ENCODE results near the gene RIOK2.
A peak's percentile ranks its signal among the peaks of the same experiment; 100 is the strongest.
"Not testable (repeated sequence)": the region's sequence is repeated elsewhere in the genome, so short reads cannot be mapped to it uniquely, and the experiment has no call there.

The RIOK2 gene

DNA sequence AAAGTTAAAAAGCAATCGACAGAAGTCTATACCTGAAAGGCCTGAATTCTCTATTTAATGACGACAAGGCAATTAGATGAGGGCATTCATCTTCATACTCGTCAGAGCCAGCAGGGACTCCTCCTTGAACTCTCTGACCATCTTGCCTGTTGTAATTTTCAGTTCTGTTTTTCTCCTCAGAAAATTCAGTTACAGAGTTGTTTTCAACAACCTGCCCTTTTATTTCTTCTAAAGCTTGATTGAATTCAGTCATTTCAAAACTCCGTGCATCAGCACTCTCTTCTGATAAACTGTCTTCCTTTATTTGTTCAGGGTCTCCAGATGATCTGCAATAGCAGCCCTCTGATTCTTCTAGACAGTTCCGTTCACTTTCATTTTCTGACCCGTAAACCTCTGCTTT is 15.6 kb downstream of the RIOK2 start:
- no peak for DNase-seq (ENCODE audit: low spot score)

DNA sequence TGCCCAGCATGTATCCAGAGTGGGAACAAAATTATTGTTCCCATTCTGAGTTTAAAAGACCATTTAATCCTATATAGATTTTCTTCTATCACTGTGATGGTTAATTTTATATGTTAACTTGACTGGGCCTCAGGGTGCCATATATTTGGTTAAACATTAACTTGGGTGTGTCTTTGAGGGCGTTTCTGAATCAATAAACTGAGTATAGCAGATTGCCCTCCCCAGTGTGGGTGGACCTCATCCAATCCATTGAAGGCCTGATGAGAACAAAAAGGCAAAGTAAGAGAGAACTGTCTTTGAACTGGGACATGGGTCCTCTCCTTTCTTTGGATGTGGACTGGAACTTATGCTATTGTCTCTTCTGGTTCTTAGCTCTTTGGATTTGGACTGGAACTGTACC is 17.3 kb downstream of the RIOK2 start:
- DNase-seq (ENCODE audit: low spot score) = no peak

DNA sequence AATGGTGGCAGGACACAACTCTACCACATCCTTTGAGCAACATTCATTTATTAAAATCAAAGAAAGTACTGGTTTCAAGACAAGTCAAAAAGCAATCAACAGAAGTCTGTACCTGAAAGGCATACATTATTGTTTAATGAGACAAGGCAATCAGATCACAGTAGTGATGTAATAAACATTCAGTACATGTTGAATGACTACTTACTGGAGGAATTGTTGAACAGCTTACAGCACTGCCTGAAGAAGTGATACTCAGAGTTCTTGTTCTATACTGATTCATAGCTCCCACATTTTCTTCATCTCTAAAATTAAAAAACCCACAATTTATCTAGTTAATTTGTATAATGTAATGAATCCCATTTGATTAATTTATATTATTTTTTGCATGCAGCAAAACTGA is 18.2 kb downstream of the RIOK2 start:
- no peak for DNase-seq (ENCODE audit: low spot score)

DNA sequence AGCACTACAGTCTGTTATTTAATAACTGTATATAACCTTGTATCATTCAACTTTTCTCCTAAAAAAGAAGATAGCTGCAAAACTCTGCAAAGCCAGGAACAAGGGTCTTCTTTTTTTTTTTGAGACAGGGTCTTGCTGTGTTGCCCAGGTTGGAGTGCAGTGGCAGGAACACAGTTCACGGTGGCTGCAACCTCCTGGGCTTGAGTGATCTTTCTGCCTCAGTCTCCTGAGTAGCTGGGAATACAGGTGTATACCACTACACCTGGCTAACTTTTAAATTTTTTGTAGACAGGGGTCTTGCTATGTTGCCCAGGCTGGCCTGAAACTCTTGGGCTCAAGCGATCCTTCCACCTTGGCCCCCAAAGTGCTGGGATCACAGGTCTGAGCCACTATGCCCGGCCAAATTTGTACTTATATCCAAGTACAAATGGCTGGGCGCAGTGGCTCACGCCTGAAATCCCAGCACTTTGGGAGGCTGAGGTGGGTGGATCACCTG is 19.2 kb downstream of the RIOK2 start:
- no peak for DNase-seq (ENCODE audit: low spot score)

DNA sequence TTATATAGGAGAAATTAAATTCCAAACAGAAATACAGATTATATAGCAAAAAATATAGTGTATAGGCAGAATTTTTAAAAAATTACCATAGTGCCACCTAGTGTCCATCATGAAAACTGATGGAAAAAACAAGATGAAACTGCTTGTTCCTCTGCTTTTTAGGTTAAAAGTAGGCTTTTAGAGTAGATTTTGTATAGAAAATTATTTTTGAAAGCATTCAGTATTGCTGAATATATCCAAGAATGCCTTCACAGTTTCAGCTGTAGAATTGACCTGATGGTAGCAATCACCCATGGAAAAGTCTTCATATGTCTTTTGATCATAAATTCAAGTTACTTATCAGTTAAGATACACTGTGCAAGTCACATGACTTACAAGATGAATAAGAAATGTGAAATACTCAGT is 19.7 kb downstream of the RIOK2 start:
- DNase-seq (ENCODE audit: low spot score) = peak; percentile 52

DNA sequence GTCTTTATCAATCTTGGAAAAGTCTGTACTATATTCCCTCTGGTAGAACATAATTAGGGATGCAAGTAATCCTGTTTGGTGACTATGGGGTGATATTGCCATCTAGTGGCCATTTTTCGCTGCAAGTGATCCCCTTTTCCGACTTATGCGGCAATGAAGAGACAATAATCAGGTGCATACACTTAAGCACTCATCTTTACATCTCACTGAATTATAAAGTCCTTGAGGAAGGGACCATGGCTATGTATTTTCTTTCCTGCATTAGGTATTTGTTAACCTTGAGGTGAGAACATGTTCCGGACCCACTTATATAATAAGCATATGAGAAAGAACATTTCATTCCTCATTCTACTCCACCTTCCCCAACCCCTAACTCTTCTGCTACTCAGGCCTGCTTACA is 21.0 kb downstream of the RIOK2 start:
- DNase-seq (ENCODE audit: low spot score) = peak; percentile 82

DNA sequence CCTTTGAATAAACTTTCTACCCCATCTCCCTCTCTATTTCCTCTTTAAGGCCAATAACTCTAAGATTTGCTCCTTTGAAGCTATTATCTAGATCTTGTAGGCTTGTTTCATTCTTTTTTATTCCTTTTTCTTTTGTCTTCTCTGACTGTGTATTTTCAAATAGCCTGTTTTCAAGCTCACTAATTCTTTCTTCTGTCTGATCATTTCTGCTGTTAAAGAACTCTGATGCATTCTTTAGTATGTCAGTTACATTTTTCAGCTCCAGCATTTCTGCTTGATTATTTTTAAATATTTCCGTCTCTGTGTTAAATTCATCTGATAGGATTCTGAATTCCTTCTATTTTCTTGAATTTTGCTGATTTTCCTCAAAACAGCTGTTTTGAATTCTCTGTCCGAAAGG is 25.4 kb downstream of the RIOK2 start:
- DNase-seq (ENCODE audit: low spot score) = no peak

DNA sequence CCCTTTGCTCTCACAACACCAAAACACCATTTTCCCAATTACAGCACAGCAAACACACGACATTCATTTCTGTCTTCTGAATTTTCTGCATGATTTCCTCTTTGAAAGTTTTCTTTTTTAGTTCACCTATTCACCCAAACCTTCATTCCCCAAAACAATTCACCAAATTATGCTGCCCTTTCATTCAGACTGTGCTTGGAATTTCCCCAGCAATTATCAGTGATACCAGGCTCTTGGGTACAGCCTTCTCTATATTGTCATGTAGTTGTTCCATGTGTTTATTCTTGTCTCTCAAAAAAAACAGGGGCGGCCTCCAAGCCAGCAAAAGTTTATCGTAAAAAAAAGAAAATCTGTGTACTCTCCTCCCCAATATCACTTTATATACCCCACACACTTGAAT is 31.7 kb downstream of the RIOK2 start:
- DNase-seq (ENCODE audit: low spot score) = no peak

DNA sequence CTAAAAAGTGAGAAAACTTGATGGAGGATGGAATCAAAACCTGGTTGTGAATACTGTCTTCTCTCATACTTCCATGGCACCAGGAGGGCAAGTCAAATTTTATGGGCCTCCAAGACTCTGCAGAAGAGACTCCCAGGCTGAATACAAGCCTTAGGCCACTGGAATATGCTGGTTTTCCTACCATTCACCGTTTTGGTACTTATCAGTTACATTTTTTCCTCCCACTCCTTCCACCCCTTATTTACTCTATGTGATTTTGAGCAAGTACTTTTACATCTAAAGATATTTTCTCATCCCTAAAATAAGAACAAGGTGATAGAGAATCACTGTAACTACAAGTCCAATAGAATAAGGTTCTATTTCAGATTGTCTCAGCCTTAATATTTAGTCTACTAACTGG is 32.6 kb downstream of the RIOK2 start:
- DNase-seq (ENCODE audit: low spot score) = no peak

DNA sequence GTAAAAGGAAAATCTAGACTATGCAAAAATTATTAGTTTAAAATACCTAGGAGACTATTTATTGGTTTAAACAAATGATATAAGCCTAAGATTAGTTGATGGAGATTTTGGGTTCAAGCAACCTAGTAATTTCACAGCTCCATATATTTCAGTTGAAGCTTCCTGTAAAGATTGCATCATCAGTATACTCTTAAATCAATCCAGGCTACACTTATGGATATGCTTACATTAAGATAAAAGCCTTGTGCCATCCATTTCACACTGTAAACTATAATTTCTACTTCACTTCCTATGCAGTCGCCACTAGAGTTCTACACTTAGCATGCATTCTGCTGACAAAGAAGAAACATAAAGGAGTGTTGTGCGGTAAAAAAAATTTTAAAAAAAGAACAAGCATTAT is 33.3 kb downstream of the RIOK2 start:
- no peak for DNase-seq (ENCODE audit: low spot score)

DNA sequence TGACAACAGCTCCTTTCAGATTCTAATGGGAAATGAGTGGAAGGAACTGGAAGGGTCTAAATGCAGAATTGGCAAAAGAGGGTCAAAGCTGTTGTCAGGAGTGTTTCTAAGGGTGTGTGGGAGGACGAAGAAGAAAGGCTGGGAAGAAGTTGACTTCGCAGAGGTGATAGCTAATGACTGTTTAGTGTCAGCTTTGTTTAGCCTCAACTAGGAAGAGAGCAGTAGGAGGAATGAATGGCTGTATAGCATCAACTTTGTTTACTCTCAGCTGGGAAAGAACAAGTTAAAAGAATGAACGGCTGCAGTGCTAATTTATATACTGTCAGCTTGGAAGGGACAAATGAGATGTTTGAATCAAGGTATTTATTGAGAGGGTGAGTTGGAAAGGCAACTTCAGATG is 34.8 kb downstream of the RIOK2 start:
- no peak for DNase-seq (ENCODE audit: low spot score)

DNA sequence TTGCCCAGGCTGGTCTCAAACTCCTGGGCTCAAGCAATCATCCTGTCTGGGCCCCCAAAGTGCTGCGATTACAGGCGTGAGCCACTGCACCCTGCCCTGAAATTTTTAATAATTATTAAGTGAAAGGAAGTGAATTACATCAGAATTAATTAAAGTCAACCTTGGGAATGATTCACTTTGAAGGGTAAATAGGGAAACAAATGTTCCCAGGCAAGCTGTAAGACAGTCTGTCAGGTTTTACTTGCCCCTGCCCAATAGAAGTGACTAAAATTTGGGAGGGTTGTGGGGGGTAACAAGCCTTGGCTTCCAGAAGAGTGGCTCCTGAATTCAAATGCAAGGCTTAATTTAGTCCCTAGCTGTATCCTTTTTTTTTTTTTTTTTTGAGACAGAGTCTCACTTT is 39.3 kb downstream of the RIOK2 start:
- no peak for DNase-seq (ENCODE audit: low spot score)

DNA sequence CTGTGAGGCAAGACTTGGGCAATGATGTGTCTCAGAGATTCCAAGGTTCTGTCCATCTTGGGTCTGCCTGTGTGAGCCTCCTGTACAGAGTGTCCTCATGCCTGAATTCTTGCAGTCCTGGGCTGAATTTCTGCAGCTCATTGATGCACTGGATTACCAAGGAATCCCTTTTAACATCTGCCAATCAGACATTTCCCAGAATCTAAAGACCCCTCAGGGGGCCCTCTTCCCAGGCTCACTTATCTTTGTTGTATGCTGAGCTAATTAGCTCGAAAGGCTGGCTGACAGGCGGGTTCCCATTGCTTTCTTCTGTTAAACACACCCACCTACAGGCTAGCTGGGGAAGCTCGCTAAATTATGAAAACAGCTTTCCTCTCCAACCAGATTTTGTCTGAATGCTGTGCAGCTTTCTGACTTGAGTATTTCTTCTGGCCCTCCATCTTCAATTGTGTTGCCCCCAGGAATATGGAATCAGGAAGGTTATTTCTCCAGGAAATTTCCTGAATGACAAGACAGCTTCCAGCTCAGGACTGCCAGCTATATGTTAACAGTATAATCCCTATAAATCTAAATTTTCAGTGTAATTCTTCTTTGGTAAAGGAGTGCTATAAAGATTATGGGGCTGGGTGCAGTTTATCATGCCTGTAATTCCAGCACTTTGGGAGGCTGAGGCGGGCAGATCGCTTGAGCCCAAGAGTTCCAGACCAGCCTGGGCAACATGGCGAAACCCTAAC is 40.4 kb downstream of the RIOK2 start, which contains the start of gene LIX1:
Gene LIX1, minus strand, starts transcription at position 91 of the 734 bp plus-strand sequence. Its CDS starts 35 bp downstream, at position 56.
- no peak for DNase-seq (ENCODE audit: low spot score)

DNA sequence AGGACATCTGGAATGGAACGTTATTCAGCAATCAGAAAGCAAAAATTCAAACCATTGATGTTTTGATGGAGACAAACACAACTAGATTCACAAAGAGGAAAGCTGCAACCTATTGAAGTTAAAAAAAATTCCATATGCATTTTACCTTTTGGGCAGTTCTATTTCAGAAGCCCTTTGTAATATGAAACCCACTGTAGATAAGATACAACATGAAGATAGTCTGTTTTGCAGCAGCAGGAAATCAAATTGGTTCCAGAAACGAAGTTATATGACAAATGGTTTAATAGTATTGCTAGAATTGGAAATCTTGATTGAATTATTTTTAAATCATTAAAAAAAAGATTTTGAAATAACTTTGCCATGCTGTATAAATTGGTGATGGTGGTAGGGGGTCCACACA is 41.5 kb downstream of the RIOK2 start:
- no peak for DNase-seq (ENCODE audit: low spot score)

DNA sequence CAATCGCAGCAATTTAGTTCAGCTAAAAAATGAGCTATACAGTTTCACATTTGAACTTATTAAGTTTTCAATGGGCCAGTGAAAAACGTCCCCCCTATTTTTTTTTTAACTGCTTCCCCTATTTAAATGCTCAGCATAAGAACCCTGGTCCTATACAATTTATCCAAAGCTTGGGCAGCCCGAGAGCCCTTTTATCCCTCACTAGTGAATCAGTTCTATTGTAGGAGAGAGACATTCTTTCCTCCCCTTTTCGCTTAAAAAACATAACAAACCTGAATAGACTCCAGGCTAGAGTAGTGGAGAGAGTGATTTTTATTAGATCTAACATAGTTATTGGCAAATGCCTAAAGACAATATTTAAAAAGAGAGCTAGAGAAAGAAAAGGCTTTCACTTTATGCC is 42.0 kb downstream of the RIOK2 start:
- DNase-seq (ENCODE audit: low spot score) = no peak

DNA sequence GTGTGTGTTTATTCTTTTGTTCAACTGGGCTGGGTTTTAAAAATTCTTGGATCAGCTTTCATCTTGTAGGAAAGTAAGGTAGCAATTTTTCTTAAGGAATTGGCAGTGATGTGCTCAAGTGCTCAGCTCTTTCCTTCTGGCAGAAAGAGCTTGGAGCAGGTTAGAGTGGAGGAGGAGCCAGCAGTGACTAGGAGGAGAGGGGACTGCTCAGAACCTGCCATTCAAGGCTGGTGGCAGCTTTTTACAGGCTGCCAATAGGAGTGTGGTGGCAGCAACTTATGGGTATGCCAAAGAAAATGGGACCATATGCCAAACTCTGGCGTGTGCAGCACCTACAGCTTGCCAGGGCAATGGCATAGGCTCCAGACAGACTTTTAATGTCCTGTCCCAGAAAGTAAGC is 42.8 kb downstream of the RIOK2 start:
- not testable (repeated sequence) for DNase-seq (ENCODE audit: low spot score)

DNA sequence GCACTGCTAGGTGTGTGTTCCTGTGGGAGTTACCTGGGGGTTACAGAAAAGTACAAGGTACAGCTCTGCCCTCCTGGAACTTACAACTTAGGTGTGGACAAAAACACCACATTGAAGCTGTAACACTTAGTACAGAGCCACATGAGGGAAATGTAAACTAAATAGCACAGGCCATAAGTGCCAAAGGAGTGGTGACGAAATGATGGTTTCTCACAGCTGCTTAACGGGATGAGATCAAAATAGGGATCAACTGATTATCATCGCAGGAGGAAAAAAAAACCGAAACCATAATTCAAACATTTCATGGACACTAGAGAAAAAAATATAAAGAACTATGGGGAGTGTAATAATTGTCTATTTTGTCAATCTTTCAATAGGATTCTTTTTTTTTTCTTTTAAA is 46.6 kb downstream of the RIOK2 start:
- DNase-seq (ENCODE audit: low spot score) = no peak

DNA sequence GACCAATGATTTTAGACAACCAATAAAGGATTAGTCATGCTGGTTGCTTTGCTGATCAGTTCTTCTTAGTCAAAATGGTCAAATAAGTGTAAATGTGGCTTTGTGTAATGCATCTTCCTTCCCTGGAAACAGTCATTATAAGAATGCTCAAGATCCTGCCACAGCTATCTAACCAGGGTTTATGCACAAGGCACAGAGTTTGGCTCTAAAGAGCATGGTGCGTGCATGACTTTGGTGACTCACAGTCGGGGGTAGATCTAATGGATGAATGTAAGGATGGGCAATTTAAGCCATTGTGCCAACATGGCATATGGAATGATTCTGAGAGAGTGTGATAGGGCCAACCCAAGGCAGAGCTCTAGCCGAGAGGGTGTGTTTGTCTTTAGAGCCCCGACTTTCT is 47.2 kb downstream of the RIOK2 start:
- DNase-seq (ENCODE audit: low spot score) = no peak

DNA sequence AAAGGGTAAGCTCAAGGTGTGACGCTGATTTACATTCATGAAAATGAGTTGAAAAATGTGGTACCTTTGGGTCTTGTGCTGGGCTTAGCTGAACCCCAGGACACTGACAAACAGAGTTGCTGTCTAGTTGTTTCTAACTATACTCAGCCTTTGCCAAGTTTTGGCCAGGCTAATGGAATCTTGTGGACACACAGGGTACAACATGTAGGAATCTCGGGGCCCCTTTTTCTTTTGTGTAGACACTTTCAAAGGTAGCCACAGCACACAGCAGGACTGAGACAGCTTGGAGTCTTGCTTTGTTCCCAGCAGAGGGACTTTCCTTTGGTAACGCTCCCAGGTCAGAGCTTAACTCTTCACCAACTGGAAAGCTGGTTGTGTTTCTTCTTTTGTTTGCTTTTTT is 48.4 kb downstream of the RIOK2 start:
- DNase-seq (ENCODE audit: low spot score) = no peak

DNA sequence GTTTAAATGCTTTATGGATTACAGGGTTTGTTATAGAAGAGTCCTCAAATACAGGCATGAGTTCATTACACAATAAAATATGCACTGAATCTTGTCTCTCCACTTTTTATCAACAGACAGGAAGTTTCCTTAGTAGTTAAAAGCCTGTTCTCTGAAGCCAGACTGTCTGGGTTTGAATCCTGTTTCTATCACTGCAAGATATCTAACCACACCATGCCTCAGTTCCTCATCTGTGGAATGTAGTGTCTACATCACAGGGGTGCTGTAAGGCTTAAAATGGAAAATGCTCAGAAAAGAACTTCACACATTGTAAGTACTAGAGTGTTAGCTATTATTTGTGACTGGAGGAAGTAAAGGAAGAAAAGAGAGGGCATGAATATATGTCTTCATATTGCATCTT is 49.9 kb downstream of the RIOK2 start:
- DNase-seq (ENCODE audit: low spot score) = no peak

DNA sequence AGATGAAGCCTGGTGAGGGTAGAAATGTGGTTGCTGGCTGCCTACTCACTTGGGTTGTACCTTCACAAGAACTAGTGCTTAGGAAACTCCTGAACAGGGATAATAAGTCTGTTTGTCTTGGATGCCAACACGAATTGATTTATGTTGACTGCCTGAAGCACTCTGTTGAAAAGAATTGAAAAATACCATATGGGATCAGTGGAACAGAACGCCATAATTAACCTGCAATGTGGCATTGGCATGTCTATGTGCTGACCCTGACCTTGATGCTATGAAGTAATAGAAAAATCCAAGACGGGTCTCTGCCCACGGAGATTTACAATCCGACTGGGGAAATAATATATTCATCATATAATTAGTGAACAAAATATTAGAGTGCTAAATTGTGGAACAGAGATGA is 51.1 kb downstream of the RIOK2 start:
- no peak for DNase-seq (ENCODE audit: low spot score)

DNA sequence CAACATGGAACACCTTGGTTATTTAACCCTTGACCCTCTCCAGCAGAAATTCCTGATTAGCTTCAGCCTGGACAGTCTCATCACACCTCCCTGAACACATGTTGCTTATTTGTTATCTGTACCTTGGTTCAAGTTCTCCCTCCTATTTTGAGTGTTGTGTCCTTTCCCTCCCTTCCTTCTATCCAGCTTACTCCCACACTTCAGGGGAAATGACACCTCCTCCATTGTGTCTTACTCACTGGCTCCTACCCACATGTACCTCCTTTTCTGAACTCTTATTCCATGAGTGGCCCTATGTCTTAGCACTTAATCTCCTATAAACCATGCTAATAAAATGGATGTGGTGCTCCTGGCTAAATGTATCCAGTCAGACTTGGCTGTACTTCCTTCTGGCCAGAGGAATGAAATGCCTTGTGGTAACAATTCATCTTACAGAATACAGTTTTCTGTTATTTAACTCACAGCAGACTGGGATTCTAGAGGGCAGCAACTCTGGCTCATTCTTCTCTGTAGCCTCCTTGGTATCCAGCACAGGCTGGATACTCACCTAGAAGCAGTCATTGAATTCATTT is 51.8 kb downstream of the RIOK2 start:
- no peak for DNase-seq (ENCODE audit: low spot score)

DNA sequence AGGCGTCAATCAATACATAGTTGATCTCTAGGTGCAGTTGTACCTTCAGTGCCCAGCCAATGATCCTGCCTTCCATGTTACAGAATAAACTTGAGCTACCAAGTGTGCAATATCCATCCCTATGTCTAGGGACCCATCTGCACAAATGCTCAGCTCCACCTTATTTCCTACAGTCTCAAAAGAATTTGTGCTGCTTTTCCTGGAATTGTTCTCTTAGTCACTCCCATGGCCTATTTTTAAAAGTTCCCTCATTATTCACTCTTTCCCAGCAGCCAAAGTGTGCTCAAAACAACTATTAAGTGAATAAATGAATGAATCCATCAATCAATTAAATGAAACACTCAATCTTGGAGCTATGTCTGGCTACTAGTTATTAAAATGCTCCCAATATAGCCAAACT is 55.3 kb downstream of the RIOK2 start:
- no peak for DNase-seq (ENCODE audit: low spot score)

DNA sequence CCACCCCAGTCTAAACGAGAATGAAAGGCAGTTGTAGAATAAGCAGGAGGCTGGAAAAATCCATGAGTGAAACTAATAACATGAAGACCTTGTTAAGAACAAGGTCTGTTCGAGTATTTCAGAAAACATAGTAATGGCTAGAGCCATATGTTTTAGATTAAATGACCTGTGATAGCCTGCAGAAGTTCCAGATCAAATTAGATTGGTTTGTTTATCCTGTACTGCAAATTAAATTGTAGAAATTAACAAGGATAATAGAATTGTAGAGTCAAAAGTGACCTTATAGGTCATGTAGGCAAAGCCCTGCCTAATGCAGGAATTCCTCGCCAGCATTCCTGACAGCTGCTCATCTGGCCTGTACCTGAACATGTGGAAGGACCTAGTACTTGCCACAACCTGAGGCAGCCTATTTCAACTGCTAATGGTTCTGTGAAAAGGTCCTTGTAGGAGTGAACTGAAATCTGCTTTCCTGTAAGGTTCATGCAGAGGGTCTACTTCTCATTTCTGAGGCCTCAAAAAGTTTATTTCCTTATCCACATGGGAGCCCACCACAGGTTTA is 57.8 kb downstream of the RIOK2 start:
- no peak for DNase-seq (ENCODE audit: low spot score)
